Neural cell (in vitro differentiated cells): Measurements from ENCODE around the gene CYP1A2. TPM values are rescaled to one million over a fixed set of nuclear protein-coding genes. Genes with fewer than 3 reads are reported as not detected.
A peak's percentile ranks its signal among the peaks of the same experiment; 100 is the strongest.

ENCODE experiments used
- H2AFZ ChIP-seq: fragments of 200-600, 300-800 bp; sonication (generic), shearing (Covaris generic); 2 replicates; pipeline ENCODE4 v1.6.0; 2014; ENCODE audit warnings: low read depth, mild to moderate bottlenecking, antibody characterized with exemption, low read length, moderate library complexity
- H3F3A ChIP-seq: fragments of 200-600 bp; shearing (Covaris generic); 2 replicates; pipeline ENCODE4 v1.6.1; 2016; ENCODE audit warnings: mild to moderate bottlenecking, moderate library complexity, mixed read lengths, antibody characterized with exemption, low read length; ENCODE audit not compliant: insufficient read depth, poor library complexity, severe bottlenecking
- H3K27ac ChIP-seq: fragments of 200-600, 300-800 bp; sonication (generic), shearing (Covaris generic); 2 replicates; pipeline ENCODE4 v1.5.1; 2014; ENCODE audit warnings: mild to moderate bottlenecking, low read length, moderate library complexity
- H3K27me3 ChIP-seq: fragments of 300-800, 200-600 bp; sonication (generic), shearing (Covaris generic); 2 replicates; pipeline ENCODE4 v1.6.0; 2014; ENCODE audit warnings: mild to moderate bottlenecking, low read depth, low read length, moderate library complexity; ENCODE audit not compliant: insufficient read depth
- H3K36me3 ChIP-seq: fragments of 300-800, 200-600 bp; sonication (generic), shearing (Covaris generic); 2 replicates; pipeline ENCODE4 v1.5.1; 2014; ENCODE audit warnings: mild to moderate bottlenecking, antibody characterized with exemption, low read length, moderate library complexity; ENCODE audit not compliant: insufficient read depth
- H3K4me2 ChIP-seq: fragments of 300-800, 200-600 bp; sonication (generic), shearing (Covaris generic); 2 replicates; pipeline ENCODE4 v1.6.0; 2014; ENCODE audit warnings: mild to moderate bottlenecking, low read length
- H3K4me3 ChIP-seq: fragments of 300-800, 200-600 bp; sonication (generic), shearing (Covaris generic); 2 replicates; pipeline ENCODE4 v1.5.1; 2014; ENCODE audit warnings: mild to moderate bottlenecking, low read length, moderate library complexity
- H3K79me2 ChIP-seq: fragments of 200-600 bp; shearing (Covaris generic); replicated peaks from 2 replicates; pipeline ENCODE4 v1.6.0; 2014; ENCODE audit warnings: mild to moderate bottlenecking, low read length, moderate library complexity; ENCODE audit not compliant: insufficient read depth
- H3K9ac ChIP-seq: fragments of 300-800, 200-600 bp; sonication (generic), shearing (Covaris generic); 2 replicates; pipeline ENCODE4 v1.6.1; 2016; ENCODE audit warnings: mild to moderate bottlenecking, low read length, mixed read lengths
- H3K9me2 ChIP-seq: fragments of 200-600 bp; shearing (Covaris generic); 2 replicates; pipeline ENCODE4 v1.6.1; 2016; ENCODE audit warnings: mild to moderate bottlenecking, low read length, mixed read lengths; ENCODE audit not compliant: insufficient read depth
- H3K9me3 ChIP-seq: fragments of 200-600, 300-800 bp; sonication (generic), shearing (Covaris generic); 2 replicates; pipeline ENCODE4 v1.6.1; 2016; ENCODE audit warnings: mild to moderate bottlenecking, mixed run types, low read length, moderate library complexity, mixed read lengths
- H4K20me1 ChIP-seq: fragments of 200-600 bp; shearing (Covaris generic); 2 replicates; pipeline ENCODE4 v1.6.1; 2016; ENCODE audit warnings: mild to moderate bottlenecking, mixed run types; ENCODE audit not compliant: insufficient read depth
- CTCF ChIP-seq: fragments of 450-650 bp; IDR thresholded peaks from 2 replicates; pipeline ENCODE4 v1.5.1; 2014; ENCODE audit warnings: antibody characterized with exemption, mild to moderate bottlenecking, moderate library complexity; ENCODE audit not compliant: poor library complexity, severe bottlenecking
- EP300 ChIP-seq: fragments of 450-650 bp; conservative IDR thresholded peaks from 2 replicates; pipeline ENCODE4 v1.6.1; 2014; ENCODE audit warnings: antibody characterized with exemption, mild to moderate bottlenecking, moderate library complexity; ENCODE audit not compliant: poor library complexity, severe bottlenecking
- EZH2 ChIP-seq: fragments of 200-600, 300-800 bp; shearing (Covaris generic), sonication (generic); IDR thresholded peaks from 2 replicates; pipeline ENCODE4 v1.6.1; 2014; ENCODE audit warnings: antibody characterized with exemption, low read length, borderline replicate concordance, mild to moderate bottlenecking; ENCODE audit not compliant: insufficient read depth, poor library complexity, severe bottlenecking
- MXI1 ChIP-seq: fragments of 450-650 bp; conservative IDR thresholded peaks from 2 replicates; pipeline ENCODE4 v1.6.1; 2014; ENCODE audit warnings: antibody characterized with exemption, mild to moderate bottlenecking; ENCODE audit not compliant: poor library complexity, severe bottlenecking
- POLR2AphosphoS5 ChIP-seq: IDR thresholded peaks from 2 replicates; pipeline ENCODE4 v1.6.1; 2012
- RAD21 ChIP-seq: fragments of 450-650 bp; conservative IDR thresholded peaks from 2 replicates; pipeline ENCODE4 v1.6.1; 2014; ENCODE audit warnings: antibody characterized with exemption, mild to moderate bottlenecking, moderate library complexity
- SMC3 ChIP-seq: fragments of 450-650 bp; conservative IDR thresholded peaks from 2 replicates; pipeline ENCODE4 v1.6.1; 2014; ENCODE audit warnings: antibody characterized with exemption, mild to moderate bottlenecking, moderate library complexity; ENCODE audit not compliant: poor library complexity
- TAF1 ChIP-seq: IDR thresholded peaks from 2 replicates; pipeline ENCODE4 v1.6.1; 2012; ENCODE audit warnings: low read depth
- polyA plus RNA-seq: library from polyadenylated mRNA; depleted of rRNA; stranded (reverse); fragments of >200 nt; gene quantifications from 2 replicates; pipeline ENCODE4 v1.2.3, GENCODE V29; 2014
- TF ChIP-seq, protein P1 (sequence below): IDR thresholded peaks from 2 replicates; pipeline ENCODE4 v1.6.1; 2012; ENCODE audit warnings: borderline replicate concordance

Gene CYP1A2
- polyA plus RNA-seq, 1 donor from 2014 or later: not detected

- peak within 1 kb of the TSS; percentile 40 for H2AFZ ChIP-seq
- H3K9me3 ChIP-seq: no peaks in the 10 kb centered on the region
- peak within 1 kb of the TSS; percentile 59 for H3K9ac ChIP-seq
- TF ChIP-seq POLR2AphosphoS5 (peak; percentile 36), TAF1 (no peak)
- no peaks in the 10 kb centered on the region for H4K20me1 ChIP-seq
- H3K27ac ChIP-seq: no peak within 1 kb of the TSS
- H3K4me2 ChIP-seq: peak within 1 kb of the TSS; percentile 48
- no peaks in the 10 kb centered on the region for H3K36me3 ChIP-seq
- H3K4me3 ChIP-seq: peak within 1 kb of the TSS; percentile 78
- H3K27me3 ChIP-seq: peaks cover 15% of the 10 kb centered on the region
- H3K9me2 ChIP-seq: no peaks in the 10 kb centered on the region
- H3F3A ChIP-seq: no peaks in the 10 kb centered on the region
- H3K79me2 ChIP-seq: no peaks in the 10 kb centered on the region
Observed at GRCh38 chr15:74725225-74725774, 23.3 kb upstream of the CYP1A2 start, which contains the start of gene CYP1A1. CYP1A1 (minus strand) TSS chr15:74725528; CDS start chr15:74723097, 2,431 bp downstream.

DNA sequence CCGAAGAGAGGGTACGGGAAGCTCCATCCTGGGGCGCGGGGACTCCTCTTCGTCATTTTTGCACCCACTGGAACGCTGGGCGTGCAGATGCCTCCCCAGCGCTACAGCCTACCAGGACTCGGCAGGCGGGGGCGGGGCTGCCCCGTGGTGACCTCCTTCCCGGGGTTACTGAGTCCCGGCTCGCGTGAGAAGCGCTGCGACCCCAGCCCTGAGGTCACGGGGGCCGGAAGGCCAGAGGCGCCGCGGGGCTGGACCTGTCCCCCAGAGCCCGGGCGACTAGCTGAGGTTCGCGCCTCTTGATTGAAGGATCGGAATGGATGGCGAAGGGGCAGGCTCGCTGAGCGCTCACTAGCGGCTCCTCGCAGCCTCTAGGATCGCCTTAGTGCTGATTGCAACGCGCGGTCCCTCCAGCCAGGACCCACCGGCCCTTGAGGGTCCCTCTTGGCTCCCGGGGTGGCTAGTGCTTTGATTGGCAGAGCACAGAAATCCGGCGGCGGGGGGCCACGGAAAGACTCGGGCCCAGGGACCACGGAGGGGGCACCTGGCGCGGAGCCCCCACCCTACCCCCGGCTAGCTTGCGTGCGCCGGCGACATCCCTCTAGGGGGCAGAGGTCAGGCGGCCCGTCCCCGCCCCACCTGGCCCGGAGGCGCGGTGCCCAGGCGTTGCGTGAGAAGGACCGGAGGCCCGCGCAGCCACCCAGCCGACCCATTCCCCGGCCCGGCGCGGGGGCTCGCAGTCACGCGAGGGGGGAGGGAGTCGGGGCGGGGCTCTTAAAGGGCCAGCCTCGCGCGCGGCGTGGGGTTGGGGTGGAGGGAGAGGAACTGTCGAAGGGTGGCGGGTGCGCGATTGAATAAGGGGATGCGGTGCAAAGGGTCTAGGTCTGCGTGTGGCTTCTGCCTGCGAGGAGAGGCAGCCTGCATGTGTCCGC lies 22.5 kb upstream of the CYP1A2 start:
- TF ChIP-seq TAF1 (no peak), CTCF (peak; percentile 17)
- H4K20me1 ChIP-seq: no peaks in the 10 kb centered on the region
- H3K27me3 ChIP-seq: peaks cover 15% of the 10 kb centered on the region
- peak overlapping the region; percentile 78 for H3K4me3 ChIP-seq
- H3K9me2 ChIP-seq: no peaks in the 10 kb centered on the region
- peak overlapping the region; percentile 48 for H3K4me2 ChIP-seq
- no peaks in the 10 kb centered on the region for H3K9me3 ChIP-seq
- H3K9ac ChIP-seq: peak overlapping the region; percentile 59
- H2AFZ ChIP-seq: peak overlapping the region; percentile 40
- H3K27ac ChIP-seq: no peak overlapping the region
- H3K79me2 ChIP-seq: no peaks in the 10 kb centered on the region
- no peaks in the 10 kb centered on the region for H3F3A ChIP-seq
- H3K36me3 ChIP-seq: no peaks in the 10 kb centered on the region

DNA sequence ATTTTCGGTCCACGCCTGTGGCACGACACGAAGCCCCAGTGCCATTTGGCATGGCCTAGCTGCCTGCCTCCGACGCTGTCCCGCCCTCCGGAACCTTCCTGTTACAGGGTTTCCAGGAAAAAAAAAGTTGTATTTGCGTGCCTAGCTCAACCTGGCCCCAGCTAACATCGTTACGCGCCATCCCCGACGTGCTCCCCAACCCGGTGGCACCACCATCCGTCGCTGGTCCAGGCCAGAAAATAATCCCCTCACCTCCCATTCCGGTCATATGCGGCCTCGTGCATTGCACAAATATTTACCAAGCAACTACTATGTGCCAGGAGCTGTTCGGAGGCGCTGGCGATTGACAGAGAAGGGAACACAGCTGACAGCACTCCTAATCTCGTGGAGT lies 21.9 kb upstream of the CYP1A2 start:
- Histone ChIP-seq H3K4me2 (no peak overlapping the region), H3F3A (no peaks in the 10 kb centered on the region), H2AFZ (no peak overlapping the region), H3K79me2 (no peaks in the 10 kb centered on the region), H4K20me1 (no peaks in the 10 kb centered on the region), H3K4me3 (peak overlapping the region; percentile 78), H3K36me3 (no peaks in the 10 kb centered on the region), H3K27me3 (peaks cover 15% of the 10 kb centered on the region), H3K27ac (no peak overlapping the region), H3K9ac (no peak overlapping the region), H3K9me3 (no peaks in the 10 kb centered on the region), H3K9me2 (no peaks in the 10 kb centered on the region)
- TF ChIP-seq TAF1 (no peak), SMC3 (no peak), MXI1 (no peak), CTCF (no peak), POLR2AphosphoS5 (no peak), EP300 (no peak), RAD21 (no peak), EZH2 (no peak)
- TF ChIP-seq, protein P1, sequence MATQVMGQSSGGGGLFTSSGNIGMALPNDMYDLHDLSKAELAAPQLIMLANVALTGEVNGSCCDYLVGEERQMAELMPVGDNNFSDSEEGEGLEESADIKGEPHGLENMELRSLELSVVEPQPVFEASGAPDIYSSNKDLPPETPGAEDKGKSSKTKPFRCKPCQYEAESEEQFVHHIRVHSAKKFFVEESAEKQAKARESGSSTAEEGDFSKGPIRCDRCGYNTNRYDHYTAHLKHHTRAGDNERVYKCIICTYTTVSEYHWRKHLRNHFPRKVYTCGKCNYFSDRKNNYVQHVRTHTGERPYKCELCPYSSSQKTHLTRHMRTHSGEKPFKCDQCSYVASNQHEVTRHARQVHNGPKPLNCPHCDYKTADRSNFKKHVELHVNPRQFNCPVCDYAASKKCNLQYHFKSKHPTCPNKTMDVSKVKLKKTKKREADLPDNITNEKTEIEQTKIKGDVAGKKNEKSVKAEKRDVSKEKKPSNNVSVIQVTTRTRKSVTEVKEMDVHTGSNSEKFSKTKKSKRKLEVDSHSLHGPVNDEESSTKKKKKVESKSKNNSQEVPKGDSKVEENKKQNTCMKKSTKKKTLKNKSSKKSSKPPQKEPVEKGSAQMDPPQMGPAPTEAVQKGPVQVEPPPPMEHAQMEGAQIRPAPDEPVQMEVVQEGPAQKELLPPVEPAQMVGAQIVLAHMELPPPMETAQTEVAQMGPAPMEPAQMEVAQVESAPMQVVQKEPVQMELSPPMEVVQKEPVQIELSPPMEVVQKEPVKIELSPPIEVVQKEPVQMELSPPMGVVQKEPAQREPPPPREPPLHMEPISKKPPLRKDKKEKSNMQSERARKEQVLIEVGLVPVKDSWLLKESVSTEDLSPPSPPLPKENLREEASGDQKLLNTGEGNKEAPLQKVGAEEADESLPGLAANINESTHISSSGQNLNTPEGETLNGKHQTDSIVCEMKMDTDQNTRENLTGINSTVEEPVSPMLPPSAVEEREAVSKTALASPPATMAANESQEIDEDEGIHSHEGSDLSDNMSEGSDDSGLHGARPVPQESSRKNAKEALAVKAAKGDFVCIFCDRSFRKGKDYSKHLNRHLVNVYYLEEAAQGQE: no peak
